A549 treated with DMSO at 1 μM for 4 hours (cell line): ENCODE measurements around the gene C3orf20. TPM values are rescaled to one million over a fixed set of nuclear protein-coding genes. Genes with fewer than 3 reads are reported as not detected.

Source experiments
- total RNA-seq: library from RNA; stranded (reverse); fragments of 200-300 nt; extraction: Qiagen RNA extraction; gene quantifications from 5 replicates; pipeline ENCODE4 v1.2.3, GENCODE V29; 2022; ENCODE audit warnings: low read depth

C3orf20 gene
- 0.03 TPM in 2 of 5 replicates, not detected in the others for total RNA-seq

GRCh38 chr3:14674841-14675240, at the start of gene C3orf20:
Gene C3orf20, plus strand, starts transcription at chr3:14675141. Its CDS starts 7,573 bp downstream, at chr3:14682714.

GRCh38 chr3:14651440-14652251, 23.3 kb upstream of the C3orf20 start, which contains the start of gene CCDC174:
Gene CCDC174, plus strand, starts transcription at chr3:14651762. Its CDS starts 75 bp downstream, at chr3:14651837.

GRCh38 chr3:14818804-14819500, 144.0 kb downstream of the C3orf20 start, which contains the start of gene FGD5:
Gene FGD5, plus strand, starts transcription at chr3:14818962. Its CDS starts 110 bp downstream, at chr3:14819072.

Other genes starting within 250 kb of the C3orf20 start
- gene GRIP2, start 134.8 kb upstream of the C3orf20 start, total RNA-seq = 1.00 to 2.3 TPM (median 1.9 TPM) in 5 replicates
- 10.9 to 13.5 TPM (median 11.9 TPM) in 5 replicates for gene CCDC174, start 23.4 kb upstream of the C3orf20 start, total RNA-seq
- gene FGD5, start 143.8 kb downstream of the C3orf20 start, total RNA-seq = 0.05 to 0.15 TPM (median 0.09 TPM) in 4 of 5 replicates, not detected in the other